Astrocyte (in vitro differentiated cells and primary cell): ENCODE results near the gene PRKG1.

Source experiments
- EZH2 ChIP-seq: IDR thresholded peaks from 2 replicates; pipeline ENCODE4 v1.6.1; 2012; ENCODE audit warnings: mild to moderate bottlenecking, low read length, inconsistent platforms; ENCODE audit not compliant: insufficient read depth
- TF ChIP-seq, protein P1 (sequence below): IDR thresholded peaks from 2 replicates; pipeline ENCODE4 v1.5.1; 2011; ENCODE audit warnings: low read depth, mild to moderate bottlenecking, inconsistent platforms, low read length, moderate library complexity; ENCODE audit not compliant: insufficient read depth

DNA sequence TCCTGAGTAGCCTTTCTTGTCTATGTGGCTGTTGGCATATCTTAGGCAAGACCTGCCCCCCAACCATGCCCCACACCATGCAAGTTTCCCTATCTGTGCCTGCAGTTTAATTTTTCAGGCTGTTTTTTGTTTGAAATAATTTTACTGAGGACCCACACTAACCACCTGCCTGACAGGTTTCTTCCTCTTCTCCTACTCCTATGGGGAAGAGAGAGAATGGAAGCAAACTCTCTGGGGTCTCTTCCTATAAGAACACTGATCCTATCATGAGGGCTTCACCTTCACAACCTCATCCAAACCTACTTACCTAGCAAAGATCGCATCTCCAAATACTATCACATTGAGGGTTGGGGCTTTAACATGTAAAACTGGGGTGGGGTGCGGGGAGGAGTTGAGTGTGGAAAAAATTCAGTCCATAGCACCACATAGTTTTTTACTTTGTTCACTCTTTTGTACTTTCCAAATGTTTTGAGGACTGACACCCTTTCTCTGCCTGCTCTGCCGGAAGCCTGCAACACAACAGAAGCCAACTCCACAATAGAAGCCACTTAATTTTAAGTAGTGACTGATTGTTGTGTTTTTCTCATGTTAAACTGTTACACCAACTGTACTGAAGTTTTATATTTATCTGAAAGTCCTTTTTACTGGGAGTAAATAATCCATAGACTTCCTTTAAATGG is 692.3 kb downstream of the PRKG1 start:
- TF ChIP-seq, protein P1, sequence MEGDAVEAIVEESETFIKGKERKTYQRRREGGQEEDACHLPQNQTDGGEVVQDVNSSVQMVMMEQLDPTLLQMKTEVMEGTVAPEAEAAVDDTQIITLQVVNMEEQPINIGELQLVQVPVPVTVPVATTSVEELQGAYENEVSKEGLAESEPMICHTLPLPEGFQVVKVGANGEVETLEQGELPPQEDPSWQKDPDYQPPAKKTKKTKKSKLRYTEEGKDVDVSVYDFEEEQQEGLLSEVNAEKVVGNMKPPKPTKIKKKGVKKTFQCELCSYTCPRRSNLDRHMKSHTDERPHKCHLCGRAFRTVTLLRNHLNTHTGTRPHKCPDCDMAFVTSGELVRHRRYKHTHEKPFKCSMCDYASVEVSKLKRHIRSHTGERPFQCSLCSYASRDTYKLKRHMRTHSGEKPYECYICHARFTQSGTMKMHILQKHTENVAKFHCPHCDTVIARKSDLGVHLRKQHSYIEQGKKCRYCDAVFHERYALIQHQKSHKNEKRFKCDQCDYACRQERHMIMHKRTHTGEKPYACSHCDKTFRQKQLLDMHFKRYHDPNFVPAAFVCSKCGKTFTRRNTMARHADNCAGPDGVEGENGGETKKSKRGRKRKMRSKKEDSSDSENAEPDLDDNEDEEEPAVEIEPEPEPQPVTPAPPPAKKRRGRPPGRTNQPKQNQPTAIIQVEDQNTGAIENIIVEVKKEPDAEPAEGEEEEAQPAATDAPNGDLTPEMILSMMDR, result no peak
- no peak for TF ChIP-seq EZH2
